GM21360 (cell line): ENCODE results near the gene CIB2.
"Not testable (repeated sequence)": the region's sequence is repeated elsewhere in the genome, so short reads cannot be mapped to it uniquely, and the experiment has no call there.

ENCODE experiments used
- ATAC-seq: cut with Tn5 transposase; IDR thresholded peaks from one replicate; pipeline ENCODE4 v1.9.1; 2021; ENCODE audit warnings: mild to moderate bottlenecking, moderate library complexity; ENCODE audit not compliant: unreplicated experiment

The CIB2 gene

GRCh38 chr15:78131295-78132061, at the start of gene CIB2:
TSS of gene CIB2 (minus strand) at chr15:78131445. CDS start at chr15:78131215, 230 bp downstream.
- peak; percentile 81 for ATAC-seq

DNA sequence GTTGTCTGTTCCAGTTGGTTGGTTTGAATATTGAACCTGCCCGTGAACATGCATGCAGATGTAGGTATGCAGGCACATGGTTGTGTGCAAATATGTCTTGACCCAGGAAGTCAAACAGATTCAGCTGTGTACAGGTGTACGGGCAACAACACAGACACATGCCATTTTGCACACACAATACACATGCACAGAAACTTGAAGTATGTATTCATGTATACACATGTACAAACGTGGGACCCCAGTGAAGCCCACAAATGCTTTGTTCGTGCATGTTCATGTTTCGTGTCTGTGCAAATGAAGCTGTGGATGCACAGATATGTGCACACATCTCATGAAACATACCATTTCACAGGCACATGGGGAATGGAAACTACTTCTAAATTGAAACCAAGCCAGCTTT, 48.7 kb upstream of the CIB2 start:
- no peak for ATAC-seq

GRCh38 chr15:78179286-78179840, 48.1 kb upstream of the CIB2 start:
- ATAC-seq, result no peak

DNA sequence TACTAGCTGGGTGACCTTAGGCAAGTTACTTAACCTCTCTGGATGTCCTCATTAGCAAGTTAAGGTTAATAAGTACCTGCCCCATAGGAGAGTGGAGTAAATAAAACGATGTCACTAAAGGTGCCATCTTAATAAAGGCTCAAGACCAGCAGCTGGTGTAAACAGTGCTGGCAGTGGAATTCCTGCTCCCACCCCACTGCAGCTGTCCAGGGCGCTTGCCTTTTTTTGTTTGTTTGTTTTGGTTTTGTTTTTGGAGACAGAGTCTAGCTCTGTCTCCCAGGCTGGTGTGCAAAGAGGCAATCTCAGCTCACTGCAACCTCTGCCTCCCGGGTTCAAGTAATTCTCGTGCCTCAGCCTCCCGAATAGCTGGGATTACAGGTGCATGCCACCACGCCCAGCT, 46.8 kb upstream of the CIB2 start:
- ATAC-seq, result no peak

- no peak for ATAC-seq
These were observed 46.2 kb upstream of the CIB2 start for GRCh38 chr15:78177447-78177873.

- ATAC-seq, result no peak
These were observed 44.1 kb upstream of the CIB2 start for GRCh38 chr15:78175330-78175729.

DNA sequence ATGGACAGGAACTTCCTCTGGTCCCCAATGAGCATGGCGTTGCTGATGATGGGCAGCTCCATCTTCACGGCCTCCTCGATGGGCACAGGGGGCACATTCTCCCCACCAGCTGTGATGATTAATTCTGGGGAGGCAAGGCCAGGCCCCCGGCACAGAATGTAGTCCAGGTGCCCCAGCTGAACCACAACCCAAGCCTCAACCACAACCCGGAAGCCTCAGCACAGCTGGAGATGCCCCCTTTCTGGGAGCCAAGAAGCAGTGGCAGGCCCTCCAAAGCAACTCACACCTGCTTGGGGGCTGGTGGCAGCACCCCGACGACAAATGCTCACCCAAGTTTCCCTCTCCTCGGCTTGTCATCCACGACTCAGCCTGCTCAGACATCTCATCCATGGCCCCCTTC, 43.2 kb upstream of the CIB2 start:
- no peak for ATAC-seq

- no peak for ATAC-seq
These were observed 40.7 kb upstream of the CIB2 start for GRCh38 chr15:78171864-78172472.

- peak; percentile 47 for ATAC-seq
These were observed 39.9 kb upstream of the CIB2 start for GRCh38 chr15:78170848-78171773.

- no peak for ATAC-seq
These were observed 37.4 kb upstream of the CIB2 start for GRCh38 chr15:78168608-78169007.

DNA sequence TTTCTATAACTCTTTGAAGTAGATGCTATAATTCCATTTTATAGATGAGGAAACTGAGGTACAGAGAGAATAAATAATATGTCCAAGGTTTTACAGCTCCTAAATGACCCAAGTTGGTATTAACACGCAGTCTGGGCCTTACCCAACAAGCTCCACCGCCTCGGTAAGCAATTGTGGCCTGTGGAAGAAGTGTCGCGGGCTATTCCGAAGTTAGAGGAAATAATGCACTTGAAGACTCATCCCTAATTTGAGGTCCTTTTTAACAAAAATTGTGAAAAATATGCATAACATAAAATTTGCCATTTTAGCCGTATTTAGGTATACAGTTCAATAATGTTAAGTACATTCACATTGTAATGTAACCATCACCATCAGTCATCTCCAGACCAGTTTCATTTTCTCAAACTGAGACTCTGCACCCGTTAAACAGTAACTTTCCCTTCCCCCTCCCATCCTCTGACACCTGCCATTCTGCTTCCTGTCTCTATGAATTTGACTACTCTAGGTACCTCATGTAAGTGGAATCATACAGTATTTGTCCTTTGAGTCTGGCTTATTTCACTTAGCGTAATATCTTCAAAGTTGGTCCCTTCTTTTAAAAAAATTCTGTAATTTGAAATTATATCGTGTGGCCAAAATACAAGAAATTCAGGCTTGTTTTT, 36.1 kb upstream of the CIB2 start:
- ATAC-seq, result peak; percentile 57

GRCh38 chr15:78164010-78164409, 32.8 kb upstream of the CIB2 start:
- ATAC-seq, result no peak

DNA sequence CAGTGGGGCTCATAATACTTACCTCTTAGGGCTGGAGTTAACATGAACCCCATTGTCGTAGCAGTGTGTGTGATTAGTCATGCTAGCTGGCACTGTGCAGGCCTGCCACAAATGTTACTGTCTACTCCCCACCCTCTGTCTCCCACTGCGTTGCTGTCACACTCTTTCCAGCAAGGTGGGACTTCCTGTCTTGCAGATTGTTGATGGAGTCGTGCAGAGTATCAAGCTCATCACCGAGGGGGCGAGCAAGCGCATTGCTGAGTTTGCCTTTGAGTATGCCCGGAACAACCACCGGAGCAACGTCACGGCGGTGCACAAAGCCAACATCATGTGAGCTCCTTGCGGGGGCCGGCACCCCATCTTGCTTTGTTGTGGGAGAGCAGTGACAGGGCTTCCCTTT, 30.8 kb upstream of the CIB2 start:
- no peak for ATAC-seq

- ATAC-seq, result no peak
These were observed 28.1 kb upstream of the CIB2 start for GRCh38 chr15:78159395-78159794.

- ATAC-seq, result no peak
These were observed 26.0 kb upstream of the CIB2 start for GRCh38 chr15:78157203-78157602.

DNA sequence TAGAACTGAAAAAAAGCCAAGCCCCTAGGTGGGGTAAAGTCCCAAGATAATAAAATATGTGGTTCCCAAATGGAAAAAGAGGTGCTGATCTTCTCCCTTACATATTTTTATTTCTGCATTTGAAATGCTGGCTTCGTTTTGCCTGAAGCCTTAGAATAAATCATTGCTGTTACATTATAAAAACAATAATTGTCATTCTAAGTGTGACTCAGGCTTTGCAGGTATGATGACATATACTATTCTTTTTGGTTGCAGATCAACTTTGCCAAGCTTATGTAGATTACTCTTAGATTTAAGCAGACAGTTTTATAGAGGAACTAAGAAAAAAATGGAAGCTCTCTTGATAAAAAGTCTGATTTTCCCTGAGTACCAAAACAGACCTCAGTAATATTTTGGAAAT, 25.4 kb upstream of the CIB2 start:
- no peak for ATAC-seq

DNA sequence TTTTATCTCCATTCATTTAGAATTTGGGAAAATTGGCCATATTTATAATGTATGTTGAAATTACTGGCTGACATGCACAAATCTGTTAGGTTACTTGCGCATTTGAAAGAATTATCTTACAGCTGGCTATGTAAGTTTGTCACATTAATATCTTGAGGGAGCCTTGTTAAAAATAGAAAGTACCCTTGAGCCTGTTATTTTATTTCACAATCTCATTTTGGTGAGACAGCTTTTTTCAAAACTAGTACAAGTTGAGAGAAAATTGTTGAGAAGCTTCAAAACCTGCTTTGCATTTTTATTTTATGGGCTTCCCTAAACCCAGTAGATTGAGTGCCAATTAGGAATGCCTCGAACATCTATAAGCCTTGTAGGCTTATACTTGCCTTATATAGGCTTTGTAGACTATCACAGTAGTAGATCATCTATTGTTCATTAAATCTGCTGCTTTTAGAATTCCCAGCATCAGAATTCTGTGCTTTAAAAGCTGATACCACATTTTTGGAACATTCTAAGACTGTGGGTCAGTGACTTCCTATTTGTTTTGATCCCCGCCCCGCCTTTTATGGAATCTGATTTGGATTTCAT, 24.2 kb upstream of the CIB2 start:
- ATAC-seq, result no peak

DNA sequence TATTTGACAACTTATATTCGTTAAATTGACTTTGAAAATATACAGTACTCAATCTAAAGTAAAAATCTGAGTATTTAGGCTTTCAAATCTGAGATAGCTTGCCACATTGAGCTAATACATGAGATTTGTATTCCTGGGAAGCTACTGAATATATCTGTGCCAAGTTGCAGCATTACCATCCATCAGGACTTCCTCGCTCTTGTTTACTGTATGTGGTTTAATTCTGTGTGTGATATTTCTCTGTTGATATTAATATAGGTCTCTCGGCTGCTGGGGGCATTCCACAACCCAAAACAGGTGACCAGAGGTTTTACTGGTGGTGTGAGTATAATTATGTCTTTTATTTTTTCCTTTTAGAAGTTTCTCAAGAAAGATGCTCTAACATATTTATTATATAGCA, 23.7 kb upstream of the CIB2 start:
- no peak for ATAC-seq

DNA sequence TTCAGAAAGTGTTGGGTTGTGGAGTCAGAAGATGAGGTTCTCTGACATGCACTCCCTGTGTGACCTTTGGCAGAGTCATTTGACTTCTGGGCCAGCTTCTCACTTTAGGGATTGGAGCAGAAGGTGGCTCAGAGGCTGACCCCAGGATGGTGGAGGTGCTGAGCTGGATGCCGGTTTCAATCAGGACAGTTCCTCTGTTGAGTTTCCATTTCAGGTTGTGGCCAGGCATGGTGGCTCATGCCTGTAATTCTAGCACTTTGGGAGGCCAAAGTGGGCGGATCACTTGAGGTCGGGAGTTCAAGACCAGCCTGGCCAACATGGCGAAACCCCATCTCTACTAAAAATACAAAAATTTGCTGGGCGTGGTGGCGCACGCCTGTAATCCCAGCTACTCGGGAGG, 19.8 kb upstream of the CIB2 start:
- ATAC-seq, result not testable (repeated sequence)
